Ishikawa (cell line): ENCODE data around the gene PPP1R12C.

Experiments
- CEBPB ChIP-seq: IDR thresholded peaks from 2 replicates; pipeline ENCODE4 v1.6.1; 2012
- CREB1 ChIP-seq: IDR thresholded peaks from 2 replicates; pipeline ENCODE4 v1.6.1; 2012; ENCODE audit warnings: low read depth
- EGR1 ChIP-seq: IDR thresholded peaks from 2 replicates; pipeline ENCODE4 v1.6.1; 2012
- EP300 ChIP-seq: IDR thresholded peaks from 2 replicates; pipeline ENCODE4 v1.6.1; 2012; ENCODE audit warnings: borderline replicate concordance
- FOXM1 ChIP-seq: IDR thresholded peaks from 2 replicates; pipeline ENCODE4 v1.6.1; 2012; ENCODE audit warnings: low read depth, borderline replicate concordance
- MAX ChIP-seq: IDR thresholded peaks from 2 replicates; pipeline ENCODE4 v1.6.1; 2012
- NFIC ChIP-seq: IDR thresholded peaks from 2 replicates; pipeline ENCODE4 v1.6.1; 2012
- RAD21 ChIP-seq: IDR thresholded peaks from 2 replicates; pipeline ENCODE4 v1.6.1; 2012; ENCODE audit warnings: low read depth
- REST ChIP-seq: IDR thresholded peaks from 2 replicates; pipeline ENCODE4 v1.6.1; 2012; ENCODE audit warnings: low read depth, mild to moderate bottlenecking
- TAF1 ChIP-seq: IDR thresholded peaks from 2 replicates; pipeline ENCODE4 v1.6.1; 2012; ENCODE audit warnings: low read depth, mild to moderate bottlenecking
- TCF12 ChIP-seq: IDR thresholded peaks from 2 replicates; pipeline ENCODE4 v1.6.1; 2012; ENCODE audit warnings: low read depth
- TEAD4 ChIP-seq: IDR thresholded peaks from 2 replicates; pipeline ENCODE4 v1.6.1; 2012
- YY1 ChIP-seq: IDR thresholded peaks from 2 replicates; pipeline ENCODE4 v1.6.1; 2012; ENCODE audit warnings: low read depth
- ZBTB7A ChIP-seq: IDR thresholded peaks from 2 replicates; pipeline ENCODE4 v1.6.1; 2012; ENCODE audit warnings: low read depth
- TF ChIP-seq, protein P1 (sequence below): IDR thresholded peaks from 2 replicates; pipeline ENCODE4 v1.6.1; 2012

PPP1R12C gene

DNA sequence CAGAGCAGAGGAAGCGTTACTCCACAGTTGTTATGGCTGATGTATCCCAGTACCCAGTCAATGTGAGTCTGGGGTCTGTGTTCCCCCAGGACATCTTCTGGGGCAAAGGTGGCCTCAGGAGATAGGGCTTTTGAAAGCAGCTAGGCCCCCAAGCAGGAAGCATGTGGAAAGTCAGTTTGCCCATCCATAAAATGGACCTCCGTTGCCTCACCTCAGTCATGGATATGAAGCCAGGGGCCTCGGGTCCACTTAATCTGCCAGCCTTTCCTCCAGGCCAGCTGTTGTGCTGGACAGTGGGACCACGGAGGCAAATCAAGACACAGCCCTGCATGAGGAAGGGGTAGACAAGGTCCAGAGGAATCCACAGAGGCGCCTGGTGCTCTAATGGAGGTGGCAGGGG, 38.4 kb downstream of the PPP1R12C start:
- no peak for TF ChIP-seq REST
- 0 out of 2 replicates have a peak, but pooled peaks have one; percentile 37 for TF ChIP-seq ZBTB7A
- no peak for TF ChIP-seq TEAD4
- no peak for TF ChIP-seq NFIC

GRCh38 chr19:55077106-55077505, 40.3 kb downstream of the PPP1R12C start:
- TF ChIP-seq YY1 (no peak), RAD21 (no peak), MAX (no peak), TEAD4 (no peak), TAF1 (no peak), NFIC (no peak), CEBPB (no peak), ZBTB7A (no peak), FOXM1 (no peak), EGR1 (no peak), REST (no peak), CREB1 (no peak), EP300 (no peak), TCF12 (no peak)
- TF ChIP-seq, protein P1, sequence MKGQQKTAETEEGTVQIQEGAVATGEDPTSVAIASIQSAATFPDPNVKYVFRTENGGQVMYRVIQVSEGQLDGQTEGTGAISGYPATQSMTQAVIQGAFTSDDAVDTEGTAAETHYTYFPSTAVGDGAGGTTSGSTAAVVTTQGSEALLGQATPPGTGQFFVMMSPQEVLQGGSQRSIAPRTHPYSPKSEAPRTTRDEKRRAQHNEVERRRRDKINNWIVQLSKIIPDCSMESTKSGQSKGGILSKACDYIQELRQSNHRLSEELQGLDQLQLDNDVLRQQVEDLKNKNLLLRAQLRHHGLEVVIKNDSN: no peak

DNA sequence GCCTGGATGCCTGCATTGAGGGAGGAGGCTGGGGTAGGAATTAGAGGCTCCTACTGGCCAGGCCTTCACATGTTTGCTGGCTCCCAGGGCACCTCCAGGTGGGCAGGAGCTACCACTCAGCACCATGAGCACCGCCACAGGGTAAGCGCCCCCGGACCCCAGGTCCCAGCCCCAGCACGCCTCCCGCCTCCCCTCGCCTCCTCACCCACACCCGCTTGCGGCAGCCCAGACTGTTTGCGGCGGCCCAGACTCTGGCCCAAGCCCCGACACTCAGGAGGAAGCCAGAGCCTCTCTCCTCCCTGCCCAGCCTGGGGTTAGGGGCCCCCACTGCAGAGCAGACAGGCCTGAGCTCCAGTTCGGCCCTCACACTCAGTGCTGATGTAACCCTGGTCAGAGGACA, 41.1 kb downstream of the PPP1R12C start:
- TF ChIP-seq CREB1: no peak
- TF ChIP-seq EGR1: no peak
- no peak for TF ChIP-seq TEAD4
- no peak for TF ChIP-seq MAX
- TF ChIP-seq, protein P1: no peak
- no peak for TF ChIP-seq EP300
- no peak for TF ChIP-seq RAD21
- TF ChIP-seq TCF12: no peak
- TF ChIP-seq CEBPB: no peak
- no peak for TF ChIP-seq REST
- TF ChIP-seq NFIC: no peak
- no peak for TF ChIP-seq FOXM1
- TF ChIP-seq TAF1: no peak
- TF ChIP-seq YY1: no peak
- no peak for TF ChIP-seq ZBTB7A

DNA sequence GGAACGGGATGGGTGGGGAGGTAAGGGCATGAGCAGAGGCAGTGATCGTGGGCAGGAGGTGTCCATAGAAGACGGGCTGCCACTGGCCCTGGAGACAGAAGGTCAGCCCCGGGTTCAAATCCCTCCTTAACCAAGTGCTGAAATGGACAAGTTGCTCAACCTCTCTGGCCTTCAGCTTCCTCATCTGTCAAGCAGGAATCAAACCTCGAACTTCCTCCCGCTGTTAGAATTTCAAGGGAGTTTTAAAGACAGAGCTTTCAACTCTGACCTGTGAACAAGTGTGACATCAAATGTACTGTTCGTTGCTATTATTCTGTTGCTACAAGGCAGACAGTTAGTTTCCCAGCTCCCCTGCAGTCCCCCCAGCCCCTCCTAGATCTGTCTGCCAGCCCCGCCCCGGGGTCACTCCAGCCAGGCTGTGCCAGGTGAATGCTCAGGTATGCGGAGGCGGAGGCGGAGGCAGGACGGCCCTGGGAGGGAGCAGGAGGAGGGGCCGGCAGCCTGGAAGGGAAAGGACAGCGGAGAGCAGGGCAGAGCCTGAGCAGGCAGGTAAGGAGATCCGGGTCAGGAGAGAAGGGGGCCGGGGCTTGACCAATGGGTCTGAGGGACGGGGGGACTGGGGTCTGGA, 42.0 kb downstream of the PPP1R12C start, which contains the start of gene EPS8L1:
EPS8L1 (plus strand) TSS at position 499 of the 628 bp plus-strand sequence. CDS start 576 bp downstream, outside the sequence.
- no peak for TF ChIP-seq REST
- no peak for TF ChIP-seq FOXM1
- TF ChIP-seq RAD21: no peak
- TF ChIP-seq, protein P1: 0 out of 2 replicates have a peak, but pooled peaks have one; percentile 17
- no peak for TF ChIP-seq CREB1
- peak; percentile 54 for TF ChIP-seq NFIC
- 0 out of 2 replicates have a peak, but pooled peaks have one; percentile 44 for TF ChIP-seq TAF1
- no peak; the same call in 1 of the 2 replicates for TF ChIP-seq EP300
- TF ChIP-seq ZBTB7A: peak; percentile 71
- TF ChIP-seq CEBPB: peak; percentile 32; the same call in 1 of the 2 replicates
- TF ChIP-seq TCF12: 0 out of 2 replicates have a peak, but pooled peaks have one; percentile 38
- 0 out of 2 replicates have a peak, but pooled peaks have one; percentile 28 for TF ChIP-seq MAX
- TF ChIP-seq TEAD4: peak; percentile 87
- TF ChIP-seq EGR1: peak; percentile 97
